ENCODE results near the gene C1orf35. TPM values are rescaled to one million over a fixed set of nuclear protein-coding genes. Genes with fewer than 3 reads are reported as not detected.
A peak's percentile ranks its signal among the peaks of the same experiment; 100 is the strongest.

C1orf35 gene
- total and polyA plus RNA-seq, 9 of the 15 experiments (the other 6 are each of a cell fraction or from before 2014, with no cell fraction given) = 3.2 to 48.7 (median 12.5) TPM

DNA sequence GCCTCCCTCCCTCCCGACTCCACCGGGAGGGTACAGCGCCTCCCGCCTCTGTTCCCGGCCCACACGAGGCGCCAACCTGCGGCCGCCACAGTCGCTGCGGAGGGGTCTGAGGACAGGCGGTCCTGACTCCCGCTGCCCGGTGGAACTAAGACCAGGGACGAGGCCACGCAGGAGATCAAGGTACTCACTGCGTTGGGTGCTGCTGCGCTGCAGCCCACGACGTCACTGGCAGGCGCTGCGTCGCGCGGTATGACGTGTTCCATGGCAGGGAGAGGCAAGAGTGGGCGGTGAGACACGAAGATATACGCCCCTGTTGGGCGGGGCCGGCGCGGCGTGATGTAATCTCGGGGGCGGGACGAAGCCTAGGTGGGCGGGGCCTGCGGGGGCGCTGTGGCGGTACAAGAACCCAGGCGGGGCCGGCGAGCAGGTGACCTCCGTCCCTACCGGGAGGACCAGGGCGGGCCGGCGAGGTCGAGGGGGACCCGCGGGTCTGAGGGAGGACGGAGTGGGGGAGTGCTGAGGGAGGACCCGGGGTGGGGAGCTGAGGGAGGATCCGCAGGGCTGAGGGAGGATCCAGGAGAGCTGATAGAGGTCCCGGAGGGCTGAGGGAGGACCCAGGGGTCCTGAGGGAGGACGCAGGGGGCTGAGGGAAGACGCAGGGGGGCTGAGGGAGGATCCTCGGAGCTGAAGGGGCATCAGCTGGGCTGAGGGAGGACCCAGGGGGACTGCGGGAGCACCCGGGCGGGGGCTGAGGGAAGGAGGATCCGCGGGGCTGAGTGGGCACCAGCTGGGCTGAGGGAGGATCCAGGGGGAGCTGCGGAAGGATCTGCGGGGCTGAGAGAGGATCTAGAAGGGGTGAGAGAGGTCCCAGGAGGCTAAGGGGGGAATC is 6.2 kb upstream of the C1orf35 start, which contains the start of gene MRPL55 (continued):
- peak; percentile 34 for TF ChIP-seq SMAD1 (IDR thresholded peaks at IDR 0.05; ENCODE audit: low read depth, low read length, partially characterized antibody)
- peak in 1 of 2 experiments; percentile 40; a peak in 1 of 4 replicates for TF ChIP-seq ARNT (IDR thresholded peaks at IDR 0.05)
- TF ChIP-seq NR2C2 (CRISPR knock-in tag; IDR thresholded peaks at IDR 0.05) = peak; percentile 87
- peak; percentile 17; the same call in 1 of the 2 replicates for TF ChIP-seq NR2C2 (tag; IDR thresholded peaks at IDR 0.05)
- TF ChIP-seq, protein P1, sequence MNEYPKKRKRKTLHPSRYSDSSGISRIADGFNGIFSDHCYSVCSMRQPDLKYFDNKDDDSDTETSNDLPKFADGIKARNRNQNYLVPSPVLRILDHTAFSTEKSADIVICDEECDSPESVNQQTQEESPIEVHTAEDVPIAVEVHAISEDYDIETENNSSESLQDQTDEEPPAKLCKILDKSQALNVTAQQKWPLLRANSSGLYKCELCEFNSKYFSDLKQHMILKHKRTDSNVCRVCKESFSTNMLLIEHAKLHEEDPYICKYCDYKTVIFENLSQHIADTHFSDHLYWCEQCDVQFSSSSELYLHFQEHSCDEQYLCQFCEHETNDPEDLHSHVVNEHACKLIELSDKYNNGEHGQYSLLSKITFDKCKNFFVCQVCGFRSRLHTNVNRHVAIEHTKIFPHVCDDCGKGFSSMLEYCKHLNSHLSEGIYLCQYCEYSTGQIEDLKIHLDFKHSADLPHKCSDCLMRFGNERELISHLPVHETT (CRISPR knock-in tag; conservative IDR thresholded peaks at IDR 0.05 in 1 of 2, IDR thresholded peaks at IDR 0.05 in 1 of 2) = peak in 1 of 2 experiments; percentile 86; a peak in 2 of 4 replicates
- TF ChIP-seq SMARCA5 (IDR thresholded peaks at IDR 0.05) = no peak; the same call in none of the 2 replicates
- no peak for TF ChIP-seq TSC22D4 (tag; IDR thresholded peaks at IDR 0.05)
- TF ChIP-seq CGGBP1 (CRISPR knock-in tag; IDR thresholded peaks at IDR 0.05) = 0 out of 2 replicates have a peak, but pooled peaks have one; percentile 34
- TF ChIP-seq, protein P2, sequence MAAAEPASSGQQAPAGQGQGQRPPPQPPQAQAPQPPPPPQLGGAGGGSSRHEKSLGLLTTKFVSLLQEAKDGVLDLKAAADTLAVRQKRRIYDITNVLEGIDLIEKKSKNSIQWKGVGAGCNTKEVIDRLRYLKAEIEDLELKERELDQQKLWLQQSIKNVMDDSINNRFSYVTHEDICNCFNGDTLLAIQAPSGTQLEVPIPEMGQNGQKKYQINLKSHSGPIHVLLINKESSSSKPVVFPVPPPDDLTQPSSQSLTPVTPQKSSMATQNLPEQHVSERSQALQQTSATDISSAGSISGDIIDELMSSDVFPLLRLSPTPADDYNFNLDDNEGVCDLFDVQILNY (CRISPR knock-in tag; IDR thresholded peaks at IDR 0.05) = no peak
- no peak for TF ChIP-seq ZNF551 (CRISPR knock-in tag; IDR thresholded peaks at IDR 0.05)
- peak in 1 of 2 experiments; percentile 68; a peak in 1 of 4 replicates for TF ChIP-seq SRF (CRISPR knock-in tag; IDR thresholded peaks at IDR 0.05)
- peak; percentile 79 for TF ChIP-seq SAP30 (IDR thresholded peaks at IDR 0.05; ENCODE audit: borderline replicate concordance, insufficient read depth, low read depth, low read length, poor library complexity, severe bottlenecking)
- peak; percentile 84; the same call in 1 of the 2 replicates for TF ChIP-seq JUN (IDR thresholded peaks at IDR 0.05; ENCODE audit: borderline replicate concordance, low read depth, low read length)
- no peak; the same call in 1 of the 2 replicates for TF ChIP-seq JUN (CRISPR knock-in tag; IDR thresholded peaks at IDR 0.05; ENCODE audit: borderline replicate concordance)
- TF ChIP-seq, protein P3, sequence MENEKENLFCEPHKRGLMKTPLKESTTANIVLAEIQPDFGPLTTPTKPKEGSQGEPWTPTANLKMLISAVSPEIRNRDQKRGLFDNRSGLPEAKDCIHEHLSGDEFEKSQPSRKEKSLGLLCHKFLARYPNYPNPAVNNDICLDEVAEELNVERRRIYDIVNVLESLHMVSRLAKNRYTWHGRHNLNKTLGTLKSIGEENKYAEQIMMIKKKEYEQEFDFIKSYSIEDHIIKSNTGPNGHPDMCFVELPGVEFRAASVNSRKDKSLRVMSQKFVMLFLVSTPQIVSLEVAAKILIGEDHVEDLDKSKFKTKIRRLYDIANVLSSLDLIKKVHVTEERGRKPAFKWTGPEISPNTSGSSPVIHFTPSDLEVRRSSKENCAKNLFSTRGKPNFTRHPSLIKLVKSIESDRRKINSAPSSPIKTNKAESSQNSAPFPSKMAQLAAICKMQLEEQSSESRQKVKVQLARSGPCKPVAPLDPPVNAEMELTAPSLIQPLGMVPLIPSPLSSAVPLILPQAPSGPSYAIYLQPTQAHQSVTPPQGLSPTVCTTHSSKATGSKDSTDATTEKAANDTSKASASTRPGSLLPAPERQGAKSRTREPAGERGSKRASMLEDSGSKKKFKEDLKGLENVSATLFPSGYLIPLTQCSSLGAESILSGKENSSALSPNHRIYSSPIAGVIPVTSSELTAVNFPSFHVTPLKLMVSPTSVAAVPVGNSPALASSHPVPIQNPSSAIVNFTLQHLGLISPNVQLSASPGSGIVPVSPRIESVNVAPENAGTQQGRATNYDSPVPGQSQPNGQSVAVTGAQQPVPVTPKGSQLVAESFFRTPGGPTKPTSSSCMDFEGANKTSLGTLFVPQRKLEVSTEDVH (IDR thresholded peaks at IDR 0.05; ENCODE audit: low read depth, partially characterized antibody) = peak; percentile 93
- peak in 1 of 2 experiments; percentile 38; a peak in 1 of 4 replicates for TF ChIP-seq FOXA3 (CRISPR knock-in tag; conservative IDR thresholded peaks at IDR 0.05 in 1 of 2, IDR thresholded peaks at IDR 0.05 in 1 of 2)
- TF ChIP-seq NR1H2 (CRISPR knock-in tag; IDR thresholded peaks at IDR 0.05) = no peak
- 0 out of 2 replicates have a peak, but pooled peaks have one; percentile 70 for TF ChIP-seq ZNF165 (CRISPR knock-in tag; IDR thresholded peaks at IDR 0.05; ENCODE audit: borderline replicate concordance)
- peak; percentile 95 for TF ChIP-seq HMGN3 (IDR thresholded peaks at IDR 0.05; ENCODE audit: borderline replicate concordance, extremely low read depth, insufficient read length, low read depth, low read length)
- peak; percentile 52; the same call in 1 of the 2 replicates for TF ChIP-seq CC2D1A (IDR thresholded peaks at IDR 0.05)
